GM19238 (cell line): ENCODE results near the gene MYORG.
A peak's percentile ranks its signal among the peaks of the same experiment; 100 is the strongest.

Experiments used
- DNase-seq: peaks from one replicate; pipeline ENCODE4 v3.0.0; 2011; ENCODE audit warnings: low spot score; ENCODE audit not compliant: insufficient read length

MYORG gene

GRCh38 chr9:34334337-34334824 lies 42.3 kb downstream of the MYORG start:
- no peak for DNase-seq

DNA sequence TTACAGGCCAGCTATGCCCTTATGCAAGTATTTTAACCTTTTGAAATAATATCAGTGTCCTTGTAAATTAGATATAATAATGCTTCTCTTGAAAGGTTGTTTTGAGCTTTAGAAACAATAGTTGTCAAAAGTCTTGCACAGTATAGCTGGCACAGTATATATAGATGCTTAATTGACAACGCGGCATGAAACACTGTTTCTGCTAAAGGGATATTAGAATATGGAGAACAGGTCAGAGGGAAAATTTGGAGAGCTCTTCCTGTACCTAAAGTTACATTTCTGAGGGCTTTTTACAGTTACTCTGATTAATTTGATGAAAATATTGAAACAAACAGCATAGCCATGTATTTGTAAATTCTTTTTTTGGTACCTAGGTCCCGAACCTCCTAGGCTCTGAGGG lies 42.9 kb downstream of the MYORG start:
- no peak for DNase-seq

DNA sequence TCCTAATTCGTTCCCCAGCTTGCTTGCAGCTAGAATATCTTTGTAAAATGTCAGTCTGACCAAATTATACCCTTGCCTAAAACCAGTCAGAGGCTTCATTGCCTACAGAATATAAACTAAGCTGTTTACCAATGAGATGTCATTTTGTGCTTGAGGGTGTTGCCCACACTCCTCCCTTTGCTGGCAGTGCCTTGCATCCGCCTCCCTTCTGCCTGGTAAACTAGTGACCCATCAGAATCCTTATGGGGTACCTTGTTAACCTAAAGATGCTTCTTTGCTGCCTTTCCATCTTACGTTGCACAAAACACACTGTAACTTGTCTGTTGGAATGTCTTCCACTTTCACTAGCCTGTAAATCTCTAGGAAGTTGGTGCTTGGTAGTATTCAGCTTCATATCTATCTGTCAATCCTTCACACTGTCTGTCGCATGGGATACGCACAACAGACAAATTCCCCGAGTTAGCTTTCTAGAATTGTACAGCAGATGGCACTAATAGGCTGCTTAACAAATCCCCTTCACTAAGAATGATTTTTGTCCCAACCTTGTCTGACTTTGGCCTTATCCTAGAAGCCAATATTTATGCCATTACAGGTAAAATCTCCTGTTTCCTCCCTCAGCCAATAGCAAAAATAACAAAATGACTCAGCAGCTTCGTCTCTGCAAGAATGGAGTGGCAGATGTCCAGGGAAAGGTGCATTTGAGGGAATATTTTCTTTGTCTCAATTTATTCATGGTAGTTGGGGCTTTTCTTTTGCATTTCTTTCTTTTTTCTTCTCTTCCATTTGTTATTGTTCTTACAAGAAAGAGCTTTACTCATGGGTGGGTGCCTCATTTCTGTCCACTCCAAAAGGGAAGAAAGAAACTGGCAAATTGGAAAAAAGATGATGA lies 44.4 kb downstream of the MYORG start:
- no peak for DNase-seq

DNA sequence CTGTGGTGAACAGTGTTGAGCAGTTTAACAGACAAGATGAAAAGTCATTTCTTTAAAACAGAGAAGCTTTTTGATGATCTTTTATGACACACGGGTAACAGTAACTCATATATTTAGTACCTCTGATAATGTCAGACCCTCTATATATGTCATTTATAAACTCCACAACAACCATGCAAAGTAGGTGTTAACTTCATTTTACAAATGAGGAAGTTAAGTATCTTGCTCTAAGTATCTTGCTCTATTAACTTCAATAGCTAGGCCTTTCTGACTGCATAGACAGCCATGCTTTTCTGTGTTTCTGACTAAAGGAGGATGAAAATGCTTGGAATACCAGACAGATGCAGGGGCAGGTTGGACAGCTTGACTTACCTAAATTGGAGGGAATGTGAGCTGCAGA lies 45.5 kb downstream of the MYORG start:
- no peak for DNase-seq

- peak; percentile 81 for DNase-seq
These were observed 47.5 kb downstream of the MYORG start, which contains the start of the genes KIF24 and NUDT2 for GRCh38 chr9:34328987-34329832. Gene KIF24, minus strand, starts transcription at chr9:34329268. Its CDS starts 17,922 bp downstream, at chr9:34311346. Gene NUDT2, plus strand, starts transcription at chr9:34329569. Its CDS starts 9,471 bp downstream, at chr9:34339040.

DNA sequence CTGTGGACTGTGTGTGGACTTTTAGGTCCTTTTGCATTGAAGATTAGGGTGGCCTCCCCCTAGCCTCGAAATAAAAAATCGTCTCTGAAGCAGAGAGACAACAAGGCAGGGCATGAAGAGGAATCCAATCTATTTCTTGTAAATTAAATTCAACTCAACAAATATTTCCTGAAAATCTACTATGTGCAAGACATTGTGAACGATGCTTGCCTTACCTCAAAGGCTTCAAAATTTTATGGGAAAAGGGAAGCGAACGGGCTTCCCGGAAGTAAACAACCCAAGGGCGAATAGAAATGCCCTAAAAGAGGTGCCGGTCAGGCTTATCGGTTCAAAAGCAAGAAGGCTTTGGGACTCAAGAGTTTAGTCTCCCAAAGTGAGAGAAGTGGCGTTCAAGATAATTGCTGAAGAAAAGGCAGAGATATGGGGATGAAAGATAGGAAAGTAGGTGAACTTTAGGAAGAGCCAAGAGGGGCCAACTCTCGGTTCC lies 48.2 kb downstream of the MYORG start:
- DNase-seq: no peak

GRCh38 chr9:34326690-34327089 lies 50.0 kb downstream of the MYORG start:
- DNase-seq: no peak

DNA sequence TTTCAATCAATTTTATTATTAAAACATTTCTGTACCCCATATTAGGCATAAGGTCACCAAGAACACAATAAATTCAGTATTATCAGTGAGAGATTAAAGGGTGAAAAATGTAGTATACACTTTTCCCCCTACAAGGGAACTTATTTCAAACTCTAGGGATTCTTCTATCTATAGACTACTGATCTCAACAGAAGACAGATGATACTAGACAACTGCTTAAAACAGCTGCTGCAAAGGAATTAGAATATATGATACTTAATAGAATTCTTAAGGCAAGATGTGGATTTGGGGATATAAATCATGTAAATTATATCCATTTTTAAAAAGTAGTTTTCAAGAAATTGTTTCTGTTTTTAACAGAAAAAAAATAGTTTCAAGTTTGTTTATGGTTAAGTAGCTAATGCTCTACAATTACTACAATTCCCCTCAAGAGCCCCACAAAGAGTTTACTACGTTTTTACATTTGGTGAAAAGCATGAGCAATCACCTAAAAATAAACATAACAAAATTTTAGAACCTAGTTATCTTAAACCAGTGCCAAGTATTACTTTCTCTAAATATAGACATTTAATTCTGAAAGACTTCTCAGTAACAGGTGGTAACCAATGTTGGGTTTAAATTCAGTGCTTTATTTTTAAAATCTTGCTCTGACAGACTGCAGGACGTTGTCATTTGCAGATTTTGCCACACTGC lies 53.7 kb downstream of the MYORG start:
- DNase-seq: no peak

DNA sequence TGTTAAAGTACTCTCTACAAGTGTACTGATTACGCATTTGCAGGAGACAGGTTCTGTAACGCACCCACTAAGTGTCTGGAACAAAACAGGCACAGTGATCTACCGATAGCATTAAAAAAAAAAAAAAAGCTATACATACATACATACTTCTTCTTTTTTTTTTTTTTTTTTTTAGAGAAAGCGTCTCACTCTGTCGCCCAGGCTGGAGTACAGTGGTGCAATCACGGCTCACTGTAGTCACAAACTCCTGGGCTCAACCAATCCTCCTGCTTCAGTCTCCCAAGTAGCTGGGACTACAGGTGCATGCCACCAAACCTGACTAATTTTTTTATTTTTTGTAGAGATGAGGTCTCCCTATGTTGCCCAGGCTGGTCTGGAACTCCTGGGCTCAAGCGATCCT lies 55.2 kb downstream of the MYORG start:
- no peak for DNase-seq

DNA sequence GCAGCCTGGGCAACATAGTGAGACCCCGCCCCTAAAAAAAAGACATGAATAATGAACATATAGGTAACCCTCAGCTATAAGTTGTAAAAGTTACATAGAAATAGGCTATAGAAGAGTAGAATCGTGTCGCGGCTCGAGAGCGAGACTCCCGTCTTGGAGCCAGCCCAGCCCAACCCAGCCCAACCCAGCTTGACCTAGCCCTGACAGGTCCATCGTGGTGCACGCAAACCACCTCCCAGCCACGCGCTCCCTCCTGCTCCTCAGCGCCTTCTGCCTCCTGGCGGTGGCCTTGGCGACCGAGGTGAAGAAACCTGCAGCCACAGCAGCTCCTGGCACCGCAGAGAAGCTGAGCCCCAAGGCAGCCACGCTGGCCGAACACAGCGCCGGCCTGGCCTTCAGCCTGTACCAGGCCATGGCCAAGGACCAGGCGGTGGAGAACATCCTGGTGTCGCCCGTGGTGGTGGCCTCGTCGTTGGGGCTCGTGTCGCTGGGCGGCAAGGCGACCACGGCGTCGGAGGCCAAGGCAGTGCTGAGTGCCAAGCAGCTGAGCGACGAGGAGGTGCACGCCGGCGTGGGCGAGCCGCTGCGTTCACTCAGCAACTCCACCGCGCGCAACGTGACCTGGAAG lies 58.4 kb downstream of the MYORG start:
- DNase-seq: no peak

GRCh38 chr9:34317436-34317835 lies 59.3 kb downstream of the MYORG start:
- DNase-seq: no peak
